GM21360 (cell line): ENCODE measurements around the gene PDZD2.

Source experiments
- ATAC-seq: cut with Tn5 transposase; IDR thresholded peaks from one replicate; pipeline ENCODE4 v1.9.1; 2021; ENCODE audit warnings: mild to moderate bottlenecking, moderate library complexity; ENCODE audit not compliant: unreplicated experiment

The PDZD2 gene

GRCh38 chr5:31911291-31912265, 272.6 kb downstream of the PDZD2 start:
- no peak for ATAC-seq

- no peak for ATAC-seq
Observed at GRCh38 chr5:31913808-31914207, 274.9 kb downstream of the PDZD2 start.

- ATAC-seq, result no peak
Observed at GRCh38 chr5:31916327-31916726, 277.4 kb downstream of the PDZD2 start.

- no peak for ATAC-seq
Observed at GRCh38 chr5:31918739-31919138, 279.8 kb downstream of the PDZD2 start.

- no peak for ATAC-seq
Observed at GRCh38 chr5:31921852-31922305, 282.9 kb downstream of the PDZD2 start.

GRCh38 chr5:31924005-31924404, 285.1 kb downstream of the PDZD2 start:
- no peak for ATAC-seq

- no peak for ATAC-seq
Observed at GRCh38 chr5:31931874-31932273, 292.9 kb downstream of the PDZD2 start.

GRCh38 chr5:31934156-31934555, 295.2 kb downstream of the PDZD2 start:
- ATAC-seq, result no peak

GRCh38 chr5:31935496-31936369, 296.8 kb downstream of the PDZD2 start:
- ATAC-seq, result no peak

- ATAC-seq, result no peak
Observed at GRCh38 chr5:31936683-31937082, 297.8 kb downstream of the PDZD2 start.

GRCh38 chr5:31937226-31937625, 298.3 kb downstream of the PDZD2 start:
- ATAC-seq, result no peak

GRCh38 chr5:31937703-31938102, 298.8 kb downstream of the PDZD2 start:
- ATAC-seq, result no peak

- ATAC-seq, result no peak
Observed at GRCh38 chr5:31939151-31939550, 300.2 kb downstream of the PDZD2 start.

- no peak for ATAC-seq
Observed at GRCh38 chr5:31941151-31941755, 302.3 kb downstream of the PDZD2 start.

GRCh38 chr5:31942546-31942945, 303.6 kb downstream of the PDZD2 start:
- ATAC-seq, result no peak

- no peak for ATAC-seq
Observed at GRCh38 chr5:31944684-31945445, 305.9 kb downstream of the PDZD2 start.

GRCh38 chr5:31948006-31948405, 309.1 kb downstream of the PDZD2 start:
- no peak for ATAC-seq

- ATAC-seq, result no peak
Observed at GRCh38 chr5:31952067-31952466, 313.1 kb downstream of the PDZD2 start.

- ATAC-seq, result no peak
Observed at GRCh38 chr5:31954091-31954490, 315.2 kb downstream of the PDZD2 start.

- ATAC-seq, result no peak
Observed at GRCh38 chr5:31957151-31957550, 318.2 kb downstream of the PDZD2 start.
